Activated CD4-positive, alpha-beta T cell treated with anti-CD3 and anti-CD28 coated beads, Interleukin-2, amount 10 ng/mL, durations not matched to agents 7 days and 5 days (primary cell): ENCODE results near the gene CCDC34. TPM values are rescaled to one million over a fixed set of nuclear protein-coding genes. Genes with fewer than 3 reads are reported as not detected.
A peak's percentile ranks its signal among the peaks of the same experiment; 100 is the strongest.

Source experiments
- CTCF ChIA-PET: fragments of 350-600 bp; sonication (Branson Sonifier 250); formaldehyde crosslinking; loops from one replicate; lab custom pipeline; 2021; ENCODE audit warnings: antibody characterized with exemption; lab: Charles Lee
- POLR2A ChIA-PET: fragments of 350-600 bp; sonication (Branson Sonifier 250); formaldehyde crosslinking; loops from one replicate; lab custom pipeline; 2021; ENCODE audit warnings: antibody characterized with exemption; lab: Charles Lee
- DNase-seq: peaks from one replicate; pipeline ENCODE4 v3.0.0-alpha.2; 2020
- H3K27ac Mint-ChIP-seq: one replicate; pipeline ENCODE4 v1.8.0; 2021; ENCODE audit warnings: mild to moderate bottlenecking, moderate library complexity, mixed read lengths
- H3K27me3 Mint-ChIP-seq: one replicate; pipeline ENCODE4 v1.8.0; 2021; ENCODE audit warnings: mixed read lengths
- H3K36me3 Mint-ChIP-seq: one replicate; pipeline ENCODE4 v1.8.0; 2021; ENCODE audit warnings: low read depth, mixed read lengths
- H3K4me1 Mint-ChIP-seq: one replicate; pipeline ENCODE4 v1.8.0; 2021; ENCODE audit warnings: mixed read lengths
- H3K4me3 Mint-ChIP-seq: one replicate; pipeline ENCODE4 v1.8.0; 2021; ENCODE audit warnings: mild to moderate bottlenecking, moderate library complexity, mixed read lengths
- H3K9me3 Mint-ChIP-seq: one replicate; pipeline ENCODE4 v1.8.0; 2021; ENCODE audit warnings: mixed read lengths
- total RNA-seq, 2 experiments: library from RNA; stranded (reverse); gene quantifications; one replicate each; pipeline ENCODE4 v1.2.3, GENCODE V29; 2021

Gene CCDC34
- total RNA-seq, 2 experiments from 2014 or later, result 18.8 to 23.8 TPM

- DNase-seq, result no peak
- Mint-ChIP-seq H3K4me3 (no peak overlapping the region), H3K9me3 (no peaks in the 10 kb centered on the region), H3K36me3 (no peaks in the 10 kb centered on the region), H3K27me3 (peaks cover 3% of the 10 kb centered on the region), H3K27ac (no peak overlapping the region), H3K4me1 (no peaks in the 10 kb centered on the region)
- ChIA-PET POLR2A (no interaction called here), CTCF (no interaction called here)
Measured at GRCh38 chr11:27371489-27371888, 8.5 kb upstream of the CCDC34 start.

DNA sequence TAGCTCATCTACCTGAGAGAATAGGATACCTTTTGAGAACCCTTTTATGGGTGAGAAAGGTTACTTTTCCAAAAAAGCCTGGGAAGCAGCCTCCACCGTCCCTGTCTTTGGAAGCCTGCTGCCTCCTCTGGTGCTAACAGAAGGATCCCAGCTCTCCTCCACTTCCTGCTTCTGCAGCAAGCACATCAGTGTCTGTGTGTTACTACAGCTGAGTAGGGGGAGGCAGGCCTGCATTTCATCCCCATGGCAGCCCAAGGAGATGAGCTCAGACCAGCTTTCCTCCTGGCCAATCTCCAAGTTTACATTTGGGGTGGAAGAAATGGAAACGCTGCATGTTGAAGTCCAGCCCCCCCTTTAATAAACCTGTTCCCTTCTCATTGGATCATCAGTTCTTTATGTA, 7.4 kb upstream of the CCDC34 start:
- Mint-ChIP-seq H3K4me3 (no peak overlapping the region), H3K9me3 (no peaks in the 10 kb centered on the region), H3K27me3 (peaks cover 3% of the 10 kb centered on the region), H3K27ac (no peak overlapping the region), H3K4me1 (no peaks in the 10 kb centered on the region), H3K36me3 (no peaks in the 10 kb centered on the region)
- ChIA-PET CTCF (interaction anchor here (0.6 kb wide), 1 partner anchor 23 kb away, joined by 3 read pairs; no protein-coding TSS in a partner anchor), POLR2A (no interaction called here)
- DNase-seq, result no peak

GRCh38 chr11:27367881-27368280, 4.9 kb upstream of the CCDC34 start:
- POLR2A ChIA-PET, result no interaction called here
- no peaks in the 10 kb centered on the region for H3K9me3 Mint-ChIP-seq
- no peak overlapping the region for H3K4me3 Mint-ChIP-seq
- CTCF ChIA-PET, result no interaction called here
- H3K4me1 Mint-ChIP-seq, result peaks cover 9% of the 10 kb centered on the region
- DNase-seq, result no peak
- no peak overlapping the region for H3K27ac Mint-ChIP-seq
- H3K27me3 Mint-ChIP-seq, result peaks cover 3% of the 10 kb centered on the region
- H3K36me3 Mint-ChIP-seq, result no peaks in the 10 kb centered on the region

GRCh38 chr11:27363576-27364117, 632 bp upstream of the CCDC34 start:
- H3K36me3 Mint-ChIP-seq, result no peaks in the 10 kb centered on the region
- ChIA-PET POLR2A (no interaction called here), CTCF (interaction anchor here (1.0 kb wide), 1 partner anchor 12 kb away, joined by 4 read pairs; no protein-coding TSS in a partner anchor)
- peaks cover 27% of the 10 kb centered on the region for H3K4me1 Mint-ChIP-seq
- peaks cover 1% of the 10 kb centered on the region for H3K27me3 Mint-ChIP-seq
- H3K27ac Mint-ChIP-seq, result peak overlapping the region; percentile 86
- peak overlapping the region; percentile 83 for H3K4me3 Mint-ChIP-seq
- DNase-seq, result no peak
- H3K9me3 Mint-ChIP-seq, result no peaks in the 10 kb centered on the region

GRCh38 chr11:27361649-27362431, 1.2 kb downstream of the CCDC34 start:
- H3K36me3 Mint-ChIP-seq, result no peaks in the 10 kb centered on the region
- POLR2A ChIA-PET, result no interaction called here
- H3K9me3 Mint-ChIP-seq, result no peaks in the 10 kb centered on the region
- peaks cover 28% of the 10 kb centered on the region for H3K4me1 Mint-ChIP-seq
- peak overlapping the region; percentile 83 for H3K4me3 Mint-ChIP-seq
- CTCF ChIA-PET, result no interaction called here
- no peaks in the 10 kb centered on the region for H3K27me3 Mint-ChIP-seq
- no peak for DNase-seq
- H3K27ac Mint-ChIP-seq, result peak overlapping the region; percentile 84

DNA sequence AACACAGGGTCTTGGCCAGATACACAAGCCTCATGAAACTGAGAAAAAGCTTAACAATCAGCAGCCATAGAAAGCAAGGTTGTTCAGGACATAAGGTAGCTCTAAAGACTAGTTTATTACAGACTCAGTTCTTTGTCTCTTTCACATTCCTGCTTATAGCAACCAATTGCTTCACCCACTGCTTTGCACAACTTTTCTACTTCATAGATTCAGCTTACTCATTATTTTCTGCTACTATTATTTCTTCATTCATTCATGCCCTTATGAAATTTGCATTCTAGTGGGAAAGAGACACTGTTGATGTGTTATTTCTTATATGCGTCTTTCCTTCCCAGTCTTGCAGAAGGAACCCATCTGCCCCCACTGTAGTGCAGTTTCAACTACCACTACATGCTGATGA, 4.7 kb downstream of the CCDC34 start:
- CTCF ChIA-PET, result no interaction called here

GRCh38 chr11:27357250-27357649, 5.8 kb downstream of the CCDC34 start:
- Mint-ChIP-seq H3K36me3 (no peaks in the 10 kb centered on the region), H3K27ac (no peak overlapping the region), H3K4me1 (peaks cover 15% of the 10 kb centered on the region), H3K9me3 (no peaks in the 10 kb centered on the region), H3K4me3 (no peak overlapping the region), H3K27me3 (no peaks in the 10 kb centered on the region)
- DNase-seq, result no peak
- ChIA-PET CTCF (interaction anchor here (0.6 kb wide), 1 partner anchor 60 kb away, joined by 3 read pairs; no protein-coding TSS in a partner anchor), POLR2A (no interaction called here)

More for the DNA sequence above, 4.7 kb downstream of the CCDC34 start:
- no peaks in the 10 kb centered on the region for H3K9me3 Mint-ChIP-seq
- DNase-seq, result no peak
- POLR2A ChIA-PET, result no interaction called here
- H3K27me3 Mint-ChIP-seq, result no peaks in the 10 kb centered on the region
- no peaks in the 10 kb centered on the region for H3K36me3 Mint-ChIP-seq
- H3K27ac Mint-ChIP-seq, result no peak overlapping the region
- H3K4me1 Mint-ChIP-seq, result peaks cover 21% of the 10 kb centered on the region
- no peak overlapping the region for H3K4me3 Mint-ChIP-seq

- DNase-seq, result no peak
- H3K4me1 Mint-ChIP-seq, result peaks cover 10% of the 10 kb centered on the region
- peaks cover 2% of the 10 kb centered on the region for H3K36me3 Mint-ChIP-seq
- ChIA-PET POLR2A (no interaction called here), CTCF (interaction anchor here (0.6 kb wide), 1 partner anchor 59 kb away, joined by 3 read pairs; no protein-coding TSS in a partner anchor)
- H3K9me3 Mint-ChIP-seq, result no peaks in the 10 kb centered on the region
- H3K4me3 Mint-ChIP-seq, result no peak overlapping the region
- no peaks in the 10 kb centered on the region for H3K27me3 Mint-ChIP-seq
- H3K27ac Mint-ChIP-seq, result no peak overlapping the region
Measured at GRCh38 chr11:27356624-27357222, 6.3 kb downstream of the CCDC34 start.

GRCh38 chr11:27355575-27356104, 7.4 kb downstream of the CCDC34 start:
- Mint-ChIP-seq H3K27ac (no peak overlapping the region), H3K9me3 (no peaks in the 10 kb centered on the region), H3K27me3 (no peaks in the 10 kb centered on the region), H3K36me3 (peaks cover 2% of the 10 kb centered on the region), H3K4me1 (peaks cover 5% of the 10 kb centered on the region), H3K4me3 (no peak overlapping the region)
- ChIA-PET POLR2A (no interaction called here), CTCF (interaction anchor here (1.0 kb wide), 1 partner anchor 18 kb away, joined by 3 read pairs; no protein-coding TSS in a partner anchor)
- no peak for DNase-seq

DNA sequence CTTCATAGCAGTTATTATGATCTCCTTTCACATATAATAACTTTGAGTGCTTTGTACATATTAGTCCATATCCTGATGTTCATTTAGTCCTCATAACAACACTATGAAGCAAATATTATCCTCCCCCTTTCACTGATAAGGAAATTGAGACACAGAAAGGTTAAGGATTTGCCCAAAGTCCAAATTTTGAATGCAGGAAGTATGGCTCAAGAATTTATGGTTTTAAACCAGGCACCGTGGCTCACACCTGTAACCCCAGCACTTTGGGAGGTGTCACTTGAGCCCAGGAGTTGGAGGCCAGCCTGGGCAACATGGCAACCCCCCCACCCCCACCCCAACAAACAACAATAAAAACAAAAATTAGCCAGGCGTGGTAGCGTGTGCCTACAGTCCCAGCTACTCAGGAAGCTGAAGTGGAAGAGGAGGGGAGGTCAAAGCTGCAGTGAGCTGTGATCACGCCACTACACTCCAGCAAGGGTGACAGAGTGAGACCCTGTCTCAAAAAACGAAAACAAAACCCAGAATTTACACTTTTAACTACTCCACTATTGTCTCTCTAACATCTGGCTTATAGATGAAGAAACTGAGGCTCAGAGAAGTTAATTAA, 8.6 kb downstream of the CCDC34 start:
- peaks cover 4% of the 10 kb centered on the region for H3K4me1 Mint-ChIP-seq
- peaks cover 7% of the 10 kb centered on the region for H3K36me3 Mint-ChIP-seq
- no peaks in the 10 kb centered on the region for H3K27me3 Mint-ChIP-seq
- no peak for DNase-seq
- no peak overlapping the region for H3K4me3 Mint-ChIP-seq
- POLR2A ChIA-PET, result no interaction called here
- H3K9me3 Mint-ChIP-seq, result no peaks in the 10 kb centered on the region
- no peak overlapping the region for H3K27ac Mint-ChIP-seq
- CTCF ChIA-PET, result interaction anchor here (0.7 kb wide), 1 partner anchor 511 kb away, joined by 3 read pairs; no protein-coding TSS in a partner anchor

- POLR2A ChIA-PET, result no interaction called here
- peaks cover 2% of the 10 kb centered on the region for H3K4me1 Mint-ChIP-seq
Measured at GRCh38 chr11:27353593-27354358, 9.2 kb downstream of the CCDC34 start.

DNA sequence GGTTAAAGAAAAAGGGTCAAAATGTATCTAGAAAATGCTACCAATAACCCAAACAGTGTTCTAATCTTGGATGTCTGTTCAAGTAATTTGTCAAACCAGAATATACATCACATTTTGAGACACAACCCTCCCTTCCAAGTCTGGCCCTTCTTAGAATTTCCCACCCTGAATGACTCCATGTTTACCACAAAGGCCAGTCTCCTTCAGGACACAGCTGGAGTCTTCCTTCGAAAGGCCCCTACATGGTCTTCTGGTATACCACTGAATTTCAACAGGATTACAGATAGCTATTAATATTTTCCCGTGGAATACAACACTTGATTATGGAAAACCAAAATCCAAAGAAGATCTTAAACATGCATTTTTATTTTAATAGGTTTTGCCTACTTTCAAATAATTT, 10.2 kb downstream of the CCDC34 start:
- POLR2A ChIA-PET, result no interaction called here
- H3K36me3 Mint-ChIP-seq, result peaks cover 7% of the 10 kb centered on the region

More at GRCh38 chr11:27353593-27354358, 9.2 kb downstream of the CCDC34 start:
- H3K36me3 Mint-ChIP-seq, result peaks cover 7% of the 10 kb centered on the region
- H3K27ac Mint-ChIP-seq, result no peak overlapping the region
- H3K4me3 Mint-ChIP-seq, result no peak overlapping the region
- no peaks in the 10 kb centered on the region for H3K27me3 Mint-ChIP-seq
- no peaks in the 10 kb centered on the region for H3K9me3 Mint-ChIP-seq
- no peak for DNase-seq
- CTCF ChIA-PET, result no interaction called here

More for the DNA sequence above, 10.2 kb downstream of the CCDC34 start:
- Mint-ChIP-seq H3K4me1 (no peaks in the 10 kb centered on the region), H3K27me3 (no peaks in the 10 kb centered on the region), H3K4me3 (no peak overlapping the region), H3K27ac (no peak overlapping the region), H3K9me3 (no peaks in the 10 kb centered on the region)
- CTCF ChIA-PET, result no interaction called here
- DNase-seq, result no peak
